HuH-7 (cell line): ENCODE measurements around the gene PRDM11.

ENCODE experiments used
- DNase-seq: peaks from one replicate; pipeline ENCODE4 v3.0.0; 2011; ENCODE audit warnings: low spot score

The PRDM11 gene

DNA sequence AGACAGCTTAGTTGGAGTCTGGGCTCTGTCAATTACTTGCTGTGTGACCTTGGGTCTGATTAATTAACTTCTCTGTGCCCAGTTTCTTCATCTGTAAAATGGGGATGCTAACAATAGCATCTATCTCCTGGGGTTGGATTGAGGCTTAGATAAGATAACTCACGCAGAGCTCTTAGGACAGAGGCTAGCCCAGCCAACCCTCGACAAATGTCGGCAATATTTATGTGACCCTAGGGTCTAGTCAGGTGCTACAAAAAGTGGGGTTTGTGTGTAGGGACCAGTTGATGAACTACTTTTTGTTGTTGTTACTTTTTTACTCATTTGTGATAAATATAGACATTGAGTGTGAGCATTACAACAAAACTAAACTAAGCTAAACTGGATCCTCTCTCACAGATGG is 117.3 kb downstream of the PRDM11 start:
- DNase-seq = no peak

- no peak for DNase-seq
These were observed 118.5 kb downstream of the PRDM11 start for GRCh38 chr11:45264839-45265515.

DNA sequence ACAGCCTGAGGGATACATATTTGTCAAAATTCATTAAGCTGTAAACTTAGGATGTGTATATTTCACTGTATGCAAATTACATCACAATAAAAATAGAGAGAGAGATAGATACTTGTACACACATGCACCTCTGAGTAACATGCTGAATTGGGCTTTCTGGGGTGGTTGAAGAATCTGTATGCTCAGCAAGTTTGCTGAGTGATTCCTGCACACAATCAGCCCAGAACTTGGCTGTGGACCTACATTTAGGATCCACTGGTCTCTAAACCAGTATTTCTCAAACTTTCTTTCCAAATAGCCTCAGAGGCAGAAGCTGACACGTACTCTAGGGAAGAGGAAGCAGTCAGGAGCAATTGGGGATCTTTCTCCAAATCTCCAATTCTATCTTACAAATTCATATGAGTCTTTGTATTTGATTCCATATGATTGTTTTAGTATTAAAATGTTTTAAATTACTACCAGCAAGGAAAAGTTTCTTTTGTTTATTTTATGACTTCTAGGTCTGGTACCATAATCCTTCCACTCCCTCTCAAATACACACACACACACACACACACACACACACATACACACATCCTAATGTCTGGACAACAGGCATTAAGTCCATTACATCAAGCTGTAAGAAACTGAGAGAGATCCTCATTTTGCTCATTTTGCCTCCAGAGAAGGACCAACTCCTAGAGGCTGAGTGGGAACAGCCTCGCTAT is 119.7 kb downstream of the PRDM11 start:
- DNase-seq = no peak

- DNase-seq = no peak
These were observed 120.2 kb downstream of the PRDM11 start for GRCh38 chr11:45266676-45267020.

GRCh38 chr11:45267052-45267451 is 120.6 kb downstream of the PRDM11 start:
- peak; percentile 48 for DNase-seq

DNA sequence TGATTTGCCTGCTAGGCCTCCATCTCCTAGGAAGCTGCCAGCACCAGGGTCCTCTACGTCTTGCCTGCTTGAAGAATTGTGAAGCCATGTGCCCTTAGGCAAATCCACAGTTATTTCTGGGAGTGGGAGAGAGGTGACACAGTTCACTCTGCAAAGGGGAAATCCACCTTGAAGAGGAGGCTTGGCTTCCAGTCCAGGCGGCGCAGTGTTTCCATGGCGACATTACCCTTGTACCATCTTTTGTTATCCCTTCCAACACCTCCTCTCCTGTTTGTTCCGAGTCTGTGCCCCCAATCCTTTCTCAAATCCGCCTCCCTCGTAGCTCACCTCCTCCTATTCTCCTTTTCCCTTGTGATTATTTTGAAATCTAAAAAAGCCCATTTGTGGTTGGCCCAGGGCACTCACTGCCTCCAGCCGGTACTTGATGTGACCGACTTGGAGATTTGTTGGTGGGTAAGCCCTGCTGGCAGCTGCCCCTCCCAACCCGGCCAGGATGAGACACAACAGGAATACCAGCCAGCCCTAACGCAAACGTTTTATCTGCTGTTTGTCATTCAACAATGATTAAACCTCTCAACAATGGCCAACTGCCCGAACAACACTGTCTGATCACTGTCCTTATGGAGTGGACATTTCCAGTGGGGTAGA is 121.3 kb downstream of the PRDM11 start:
- DNase-seq = no peak

DNA sequence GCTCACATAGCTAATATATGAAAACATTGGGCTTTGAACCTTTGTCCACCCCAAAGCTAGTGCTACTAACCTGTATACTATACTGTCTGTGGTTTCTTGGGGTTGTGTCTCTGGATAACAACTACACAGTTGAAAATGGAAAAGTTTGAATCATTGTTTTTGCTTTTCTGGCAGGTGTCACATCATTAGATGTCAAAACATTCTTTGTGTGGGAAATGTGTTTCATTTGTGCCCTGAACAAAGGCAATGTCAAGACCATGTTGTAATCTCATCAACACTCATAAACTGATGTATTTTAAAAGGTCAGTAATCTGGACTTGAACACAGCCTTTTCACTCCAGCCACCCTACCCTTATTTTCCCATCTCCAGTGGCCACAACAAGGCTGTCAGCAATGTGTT is 123.2 kb downstream of the PRDM11 start:
- DNase-seq = no peak

GRCh38 chr11:45270946-45271716 is 124.7 kb downstream of the PRDM11 start:
- DNase-seq = no peak

DNA sequence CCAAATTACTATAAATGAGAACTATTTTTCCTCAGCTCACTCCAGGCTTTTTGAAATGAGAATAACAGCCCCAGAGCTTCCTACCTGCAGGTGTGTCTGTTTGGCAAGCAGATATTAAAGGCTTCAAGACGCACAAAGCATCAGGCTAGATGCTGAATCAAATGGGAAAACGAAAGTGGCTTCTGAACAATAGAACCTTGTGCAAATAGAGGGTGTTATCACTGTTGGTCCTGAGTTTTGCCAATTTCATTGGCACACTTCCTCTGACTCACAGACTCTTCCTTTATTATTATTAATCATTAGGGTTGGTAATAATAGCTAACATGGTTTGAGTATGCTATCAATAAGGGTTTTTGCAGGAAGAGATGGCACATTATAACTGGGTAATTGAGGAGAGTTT is 126.3 kb downstream of the PRDM11 start:
- no peak for DNase-seq

DNA sequence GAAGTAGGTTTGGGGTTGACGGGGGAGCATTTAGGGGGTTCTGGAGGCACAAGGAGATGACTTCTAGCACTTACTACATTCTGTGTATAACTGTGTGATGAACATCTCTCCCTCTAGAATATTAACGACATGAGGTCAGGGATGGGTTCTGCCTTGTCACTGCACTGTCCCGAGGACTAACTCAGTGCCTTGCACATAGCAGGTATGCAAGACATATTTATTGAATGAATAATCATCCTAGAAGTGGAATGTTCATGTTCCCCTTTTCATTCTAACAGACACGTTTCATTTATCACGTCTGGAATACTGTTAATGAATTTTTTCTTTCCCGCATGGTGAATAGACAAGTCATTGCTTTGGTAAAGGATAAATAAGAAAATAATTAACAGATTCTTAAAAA is 127.1 kb downstream of the PRDM11 start:
- no peak for DNase-seq

DNA sequence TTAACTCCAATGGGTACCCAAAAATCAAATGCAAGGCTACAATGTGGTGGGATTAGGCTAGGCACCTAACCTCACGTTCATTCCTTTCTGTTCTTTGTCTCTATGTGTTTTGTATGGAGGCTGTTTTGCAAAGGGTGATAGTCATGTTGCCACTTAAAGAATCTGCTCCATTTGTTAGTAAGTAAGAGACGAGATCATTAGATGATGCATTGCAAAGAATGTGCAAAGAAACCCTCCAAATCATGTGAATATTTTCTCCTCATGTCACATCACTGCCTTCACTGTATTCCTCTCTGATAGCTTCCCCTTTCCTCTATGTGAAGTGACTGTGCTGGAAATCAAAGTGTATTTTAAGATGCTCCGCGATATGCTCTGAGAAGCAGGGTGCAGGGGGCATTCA is 127.8 kb downstream of the PRDM11 start:
- DNase-seq = no peak

- no peak for DNase-seq
These were observed 129.4 kb downstream of the PRDM11 start for GRCh38 chr11:45275828-45276227.

- DNase-seq = no peak
These were observed 132.3 kb downstream of the PRDM11 start for GRCh38 chr11:45278714-45279113.

DNA sequence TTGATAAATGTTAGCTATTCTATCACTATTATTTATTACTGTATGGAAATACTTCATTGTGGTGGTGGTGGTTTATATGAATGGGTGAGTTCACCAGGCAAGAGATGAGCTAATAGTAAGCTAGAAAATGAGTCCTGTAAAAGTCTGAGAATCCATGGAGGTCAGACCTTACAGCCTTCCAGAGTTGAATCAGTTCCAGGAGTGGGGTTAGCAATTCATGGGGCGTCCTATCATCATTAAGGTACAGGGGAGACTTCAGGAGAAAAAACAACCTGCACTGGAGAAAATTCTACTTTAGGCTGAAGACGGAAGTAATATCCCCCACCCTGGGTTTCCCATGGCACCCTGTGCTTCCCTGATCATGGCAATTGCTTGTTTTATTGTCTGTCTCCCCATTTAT is 133.2 kb downstream of the PRDM11 start:
- DNase-seq = no peak

- no peak for DNase-seq
These were observed 134.0 kb downstream of the PRDM11 start for GRCh38 chr11:45280449-45280848.

- no peak for DNase-seq
These were observed 135.6 kb downstream of the PRDM11 start for GRCh38 chr11:45282081-45282480.
